WERI-Rb-1 (cell line): ENCODE data around the gene MAPT.
"Not testable (repeated sequence)": the region's sequence is repeated elsewhere in the genome, so short reads cannot be mapped to it uniquely, and the experiment has no call there.

ENCODE experiments used
- DNase-seq: peaks from one replicate; pipeline ENCODE4 v3.0.0-alpha.2; 2020
- H3K27ac ChIP-seq: fragments of 250-450 bp; sonication (Bioruptor Pico); 2 replicates; pipeline ENCODE4 v1.5.1; 2020; ENCODE audit warnings: mild to moderate bottlenecking, moderate library complexity
- H3K27me3 ChIP-seq: fragments of 250-450 bp; sonication (Bioruptor Pico); 2 replicates; pipeline ENCODE4 v1.5.1; 2021; ENCODE audit warnings: mild to moderate bottlenecking, low read depth, moderate library complexity; ENCODE audit not compliant: insufficient read depth, severe bottlenecking
- H3K36me3 ChIP-seq: fragments of 250-450 bp; sonication (Bioruptor Pico); 2 replicates; pipeline ENCODE4 v1.5.1; 2020; ENCODE audit warnings: mild to moderate bottlenecking, moderate library complexity
- H3K4me3 ChIP-seq: 2 replicates; pipeline ENCODE4 v1.5.1; 2011; ENCODE audit warnings: low read depth, mild to moderate bottlenecking, control low read depth, low read length
- H3K9me3 ChIP-seq: fragments of 250-450 bp; sonication (Bioruptor Pico); 2 replicates; pipeline ENCODE4 v1.5.1; 2021; ENCODE audit warnings: mild to moderate bottlenecking, moderate library complexity; ENCODE audit not compliant: severe bottlenecking
- TF ChIP-seq, protein P1 (sequence below): IDR thresholded peaks from 2 replicates; pipeline ENCODE4 v1.5.1; 2011; ENCODE audit warnings: low read depth, mild to moderate bottlenecking, control low read depth, inconsistent platforms, low read length

The MAPT gene

DNA sequence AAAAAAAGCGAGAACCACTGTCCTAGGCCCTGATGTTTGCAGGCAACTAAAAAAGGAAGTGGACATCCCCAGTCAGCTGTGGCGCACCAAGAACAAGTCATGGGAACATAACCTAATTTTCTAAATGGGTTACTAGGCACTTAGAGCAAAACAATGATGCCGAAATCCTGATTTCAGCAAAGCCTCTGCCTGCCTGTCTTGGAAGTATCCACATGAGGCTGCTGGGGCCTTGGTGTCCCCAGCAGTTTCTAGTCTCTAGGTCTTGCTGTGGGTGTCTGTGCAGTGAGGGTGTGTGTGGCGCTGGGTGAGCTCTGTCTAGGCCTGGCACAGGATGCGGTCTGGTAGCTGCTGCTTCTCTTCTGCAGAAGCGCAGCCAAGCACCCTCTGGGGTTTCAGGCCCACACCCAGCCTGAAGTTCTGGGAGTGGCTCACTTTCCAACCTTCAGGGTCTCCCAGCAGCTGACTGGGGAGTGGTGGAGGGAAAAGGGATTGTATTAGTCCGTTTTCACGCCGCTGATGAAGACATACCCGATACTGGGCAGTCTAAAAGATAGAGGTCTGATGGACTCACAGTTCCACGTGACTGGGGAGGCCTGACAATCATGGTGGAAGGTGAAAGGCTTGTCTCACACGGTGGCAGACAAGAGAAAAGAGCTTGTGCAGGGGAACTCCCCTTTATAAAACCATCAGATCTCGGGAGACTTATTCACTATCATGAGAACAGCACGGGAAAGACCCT lies 125.8 kb downstream of the MAPT start:
- TF ChIP-seq, protein P1, sequence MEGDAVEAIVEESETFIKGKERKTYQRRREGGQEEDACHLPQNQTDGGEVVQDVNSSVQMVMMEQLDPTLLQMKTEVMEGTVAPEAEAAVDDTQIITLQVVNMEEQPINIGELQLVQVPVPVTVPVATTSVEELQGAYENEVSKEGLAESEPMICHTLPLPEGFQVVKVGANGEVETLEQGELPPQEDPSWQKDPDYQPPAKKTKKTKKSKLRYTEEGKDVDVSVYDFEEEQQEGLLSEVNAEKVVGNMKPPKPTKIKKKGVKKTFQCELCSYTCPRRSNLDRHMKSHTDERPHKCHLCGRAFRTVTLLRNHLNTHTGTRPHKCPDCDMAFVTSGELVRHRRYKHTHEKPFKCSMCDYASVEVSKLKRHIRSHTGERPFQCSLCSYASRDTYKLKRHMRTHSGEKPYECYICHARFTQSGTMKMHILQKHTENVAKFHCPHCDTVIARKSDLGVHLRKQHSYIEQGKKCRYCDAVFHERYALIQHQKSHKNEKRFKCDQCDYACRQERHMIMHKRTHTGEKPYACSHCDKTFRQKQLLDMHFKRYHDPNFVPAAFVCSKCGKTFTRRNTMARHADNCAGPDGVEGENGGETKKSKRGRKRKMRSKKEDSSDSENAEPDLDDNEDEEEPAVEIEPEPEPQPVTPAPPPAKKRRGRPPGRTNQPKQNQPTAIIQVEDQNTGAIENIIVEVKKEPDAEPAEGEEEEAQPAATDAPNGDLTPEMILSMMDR, result no peak
- H3K4me3 ChIP-seq, result no peak overlapping the region
- H3K27me3 ChIP-seq, result no peaks in the 10 kb centered on the region
- H3K27ac ChIP-seq, result no peak overlapping the region
- no peaks in the 10 kb centered on the region; the same call in 1 of the 2 replicates for H3K36me3 ChIP-seq
- H3K9me3 ChIP-seq, result no peaks in the 10 kb centered on the region
- DNase-seq, result no peak

- Histone ChIP-seq H3K27ac (no peak overlapping the region), H3K27me3 (no peaks in the 10 kb centered on the region), H3K4me3 (no peak overlapping the region), H3K36me3 (peaks cover 4% of the 10 kb centered on the region), H3K9me3 (no peaks in the 10 kb centered on the region)
- DNase-seq, result no peak
- TF ChIP-seq, protein P1, result no peak
These were observed 126.6 kb downstream of the MAPT start for GRCh38 chr17:46020998-46021397.

- not testable (repeated sequence) for H3K4me3 ChIP-seq, H3K27me3 ChIP-seq, H3K9me3 ChIP-seq, H3K27ac ChIP-seq, DNase-seq
- peaks cover 24% of the 10 kb centered on the region for H3K36me3 ChIP-seq
These were observed 129.0 kb downstream of the MAPT start for GRCh38 chr17:46023366-46023765.

DNA sequence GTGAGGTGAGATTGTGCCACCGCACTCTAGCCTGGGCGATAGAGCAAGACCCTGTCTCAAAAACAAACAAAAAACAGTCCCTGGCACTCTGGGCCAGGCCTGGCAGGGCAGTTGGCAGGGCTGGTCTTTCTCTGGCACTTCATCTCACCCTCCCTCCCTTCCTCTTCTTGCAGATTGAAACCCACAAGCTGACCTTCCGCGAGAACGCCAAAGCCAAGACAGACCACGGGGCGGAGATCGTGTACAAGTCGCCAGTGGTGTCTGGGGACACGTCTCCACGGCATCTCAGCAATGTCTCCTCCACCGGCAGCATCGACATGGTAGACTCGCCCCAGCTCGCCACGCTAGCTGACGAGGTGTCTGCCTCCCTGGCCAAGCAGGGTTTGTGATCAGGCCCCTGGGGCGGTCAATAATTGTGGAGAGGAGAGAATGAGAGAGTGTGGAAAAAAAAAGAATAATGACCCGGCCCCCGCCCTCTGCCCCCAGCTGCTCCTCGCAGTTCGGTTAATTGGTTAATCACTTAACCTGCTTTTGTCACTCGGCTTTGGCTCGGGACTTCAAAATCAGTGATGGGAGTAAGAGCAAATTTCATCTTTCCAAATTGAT lies 129.5 kb downstream of the MAPT start:
- no peak for DNase-seq
- TF ChIP-seq, protein P1, result no peak
- Histone ChIP-seq H3K4me3 (no peak overlapping the region), H3K36me3 (peaks cover 28% of the 10 kb centered on the region), H3K9me3 (no peaks in the 10 kb centered on the region), H3K27me3 (no peaks in the 10 kb centered on the region), H3K27ac (no peak overlapping the region)

GRCh38 chr17:46024590-46024989 lies 130.2 kb downstream of the MAPT start:
- Histone ChIP-seq H3K9me3 (no peaks in the 10 kb centered on the region), H3K27me3 (no peaks in the 10 kb centered on the region), H3K36me3 (peaks cover 34% of the 10 kb centered on the region), H3K4me3 (no peak overlapping the region), H3K27ac (no peak overlapping the region)
- no peak for DNase-seq
- TF ChIP-seq, protein P1, result no peak

- TF ChIP-seq, protein P1, result no peak
- DNase-seq, result no peak
- peaks cover 35% of the 10 kb centered on the region for H3K36me3 ChIP-seq
- no peaks in the 10 kb centered on the region for H3K9me3 ChIP-seq
- H3K4me3 ChIP-seq, result no peak overlapping the region
- H3K27ac ChIP-seq, result no peak overlapping the region
- no peaks in the 10 kb centered on the region for H3K27me3 ChIP-seq
These were observed 130.7 kb downstream of the MAPT start for GRCh38 chr17:46025060-46025459.
